HT1080 (cell line): Measurements from ENCODE around the gene PERM1. TPM values are rescaled to one million over a fixed set of nuclear protein-coding genes. Genes with fewer than 3 reads are reported as not detected.
"Not testable (repeated sequence)": the region's sequence is repeated elsewhere in the genome, so short reads cannot be mapped to it uniquely, and the experiment has no call there.

ENCODE experiments used
- DNase-seq: peaks from one replicate; pipeline ENCODE4 v3.0.0-alpha.2; 2015; ENCODE audit warnings: low read depth
- polyA plus RNA-seq, 2 experiments: library from polyadenylated mRNA; depleted of rRNA; stranded (reverse); fragments of >200 nt; gene quantifications; 2 replicates each; pipeline ENCODE4 v1.2.3, GENCODE V29; 2015
- total RNA-seq: library from RNA; depleted of rRNA; stranded (reverse); fragments of >200 nt; shearing (Covaris generic); gene quantifications from 2 replicates; pipeline ENCODE4 v1.2.3, GENCODE V29; 2014; rRNA removed

Gene PERM1, protein sequence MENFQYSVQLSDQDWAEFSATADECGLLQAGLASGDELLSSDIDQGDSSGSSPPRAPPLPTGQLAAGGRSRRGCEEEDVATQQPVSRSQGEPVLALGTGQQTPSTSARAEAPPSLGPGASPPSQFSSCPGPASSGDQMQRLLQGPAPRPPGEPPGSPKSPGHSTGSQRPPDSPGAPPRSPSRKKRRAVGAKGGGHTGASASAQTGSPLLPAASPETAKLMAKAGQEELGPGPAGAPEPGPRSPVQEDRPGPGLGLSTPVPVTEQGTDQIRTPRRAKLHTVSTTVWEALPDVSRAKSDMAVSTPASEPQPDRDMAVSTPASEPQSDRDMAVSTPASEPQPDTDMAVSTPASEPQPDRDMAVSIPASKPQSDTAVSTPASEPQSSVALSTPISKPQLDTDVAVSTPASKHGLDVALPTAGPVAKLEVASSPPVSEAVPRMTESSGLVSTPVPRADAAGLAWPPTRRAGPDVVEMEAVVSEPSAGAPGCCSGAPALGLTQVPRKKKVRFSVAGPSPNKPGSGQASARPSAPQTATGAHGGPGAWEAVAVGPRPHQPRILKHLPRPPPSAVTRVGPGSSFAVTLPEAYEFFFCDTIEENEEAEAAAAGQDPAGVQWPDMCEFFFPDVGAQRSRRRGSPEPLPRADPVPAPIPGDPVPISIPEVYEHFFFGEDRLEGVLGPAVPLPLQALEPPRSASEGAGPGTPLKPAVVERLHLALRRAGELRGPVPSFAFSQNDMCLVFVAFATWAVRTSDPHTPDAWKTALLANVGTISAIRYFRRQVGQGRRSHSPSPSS
- total RNA-seq, result 0.50 TPM in 1 of 2 replicates, not detected in the other
- not detected in 2 replicates for polyA plus RNA-seq (2015; cell fraction: cytosol; rRNA removed)
- polyA plus RNA-seq (2015; cell fraction: nucleus; rRNA removed), result 0.18 TPM in 1 of 2 replicates, not detected in the other

DNA sequence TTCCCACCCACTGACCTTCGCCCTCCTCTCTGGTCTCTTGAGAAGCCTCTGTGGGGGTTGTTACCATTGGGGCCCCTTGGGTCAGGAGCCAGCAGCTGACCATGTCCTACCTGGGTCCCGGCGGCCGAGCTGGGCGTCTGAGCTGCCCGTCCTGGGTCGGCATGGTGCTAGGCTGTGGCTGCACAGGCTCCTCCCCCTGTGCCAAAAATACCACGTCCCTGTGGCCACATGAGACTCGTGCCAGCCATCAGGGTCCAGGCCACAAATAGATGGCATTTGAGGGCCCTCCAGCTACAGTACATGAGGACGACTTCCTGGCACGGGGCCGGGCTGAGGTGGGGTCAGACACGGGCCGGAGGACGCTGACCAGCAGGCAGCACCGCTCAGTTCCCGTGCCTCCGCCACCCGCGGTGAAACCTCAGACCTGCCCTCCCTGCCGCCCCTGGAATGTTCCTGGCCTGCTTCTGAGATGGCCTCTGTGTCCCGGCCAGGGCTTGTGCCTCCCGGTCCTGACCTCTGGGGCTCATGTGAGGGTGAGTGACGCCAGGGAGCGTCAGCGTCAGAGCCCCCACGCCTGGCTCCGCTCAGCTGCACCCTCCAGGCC, at the start of gene PERM1:
Gene PERM1 (minus strand): TSS at position 139 of the 604 bp plus-strand sequence. CDS start 1,064 bp downstream, outside the sequence.
- no peak for DNase-seq

DNA sequence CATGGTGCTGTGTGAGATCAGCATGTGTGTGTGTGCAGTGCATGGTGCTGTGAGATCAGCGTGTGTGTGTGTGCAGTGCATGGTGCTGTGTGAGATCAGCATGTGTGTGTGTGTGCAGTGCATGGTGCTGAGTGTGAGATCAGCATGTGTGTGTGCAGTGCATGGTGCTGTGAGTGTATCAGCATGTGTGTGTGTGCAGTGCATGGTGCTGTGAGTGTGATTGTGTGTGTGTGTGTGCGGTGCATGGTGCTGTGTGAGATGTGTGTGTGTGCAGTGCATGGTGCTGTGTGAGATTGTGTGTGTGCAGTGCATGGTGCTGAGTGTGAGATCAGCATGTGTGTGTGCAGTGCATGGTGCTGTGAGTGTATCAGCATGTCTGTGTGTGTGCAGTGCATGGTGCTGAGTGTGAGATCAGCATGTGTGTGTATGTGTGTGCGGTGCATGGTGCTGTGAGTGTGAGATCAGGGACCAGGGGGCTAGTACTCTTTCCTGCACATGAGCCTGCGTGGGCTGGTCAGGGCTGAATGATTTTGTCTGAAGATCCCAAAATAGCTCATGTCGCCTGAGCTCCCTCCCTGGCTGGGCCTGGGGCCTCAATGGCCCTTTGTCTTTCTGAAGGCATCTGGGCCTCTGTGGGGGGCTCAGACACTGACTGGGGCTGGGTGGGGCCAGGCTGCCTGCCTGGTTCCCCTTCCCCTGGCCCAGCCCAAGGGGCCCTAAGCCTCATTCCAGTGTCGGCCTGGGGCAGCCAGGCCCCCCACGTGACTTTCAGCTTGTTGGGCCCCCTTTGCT, 49.2 kb upstream of the PERM1 start:
- DNase-seq, result not testable (repeated sequence)

DNA sequence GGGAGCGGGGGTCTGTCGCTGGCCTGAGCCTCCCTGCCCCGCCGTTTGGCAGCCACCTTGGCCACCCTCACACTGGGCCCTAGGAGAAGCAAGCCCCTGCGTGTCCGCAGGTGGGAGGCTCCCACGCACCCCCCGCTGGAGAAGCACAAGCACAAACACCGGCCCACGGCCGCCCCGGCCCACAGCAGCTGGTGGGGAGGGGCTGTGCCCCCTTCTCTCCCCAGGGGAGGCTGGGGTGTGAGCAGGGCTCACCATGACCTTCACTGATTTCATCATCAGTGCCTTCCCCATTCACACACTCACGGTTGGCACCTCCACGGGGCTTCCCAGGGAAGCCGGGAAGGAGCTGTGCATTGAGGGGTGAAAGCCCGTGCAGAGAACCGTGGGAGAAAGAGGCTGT, 45.9 kb upstream of the PERM1 start:
- DNase-seq, result no peak

DNA sequence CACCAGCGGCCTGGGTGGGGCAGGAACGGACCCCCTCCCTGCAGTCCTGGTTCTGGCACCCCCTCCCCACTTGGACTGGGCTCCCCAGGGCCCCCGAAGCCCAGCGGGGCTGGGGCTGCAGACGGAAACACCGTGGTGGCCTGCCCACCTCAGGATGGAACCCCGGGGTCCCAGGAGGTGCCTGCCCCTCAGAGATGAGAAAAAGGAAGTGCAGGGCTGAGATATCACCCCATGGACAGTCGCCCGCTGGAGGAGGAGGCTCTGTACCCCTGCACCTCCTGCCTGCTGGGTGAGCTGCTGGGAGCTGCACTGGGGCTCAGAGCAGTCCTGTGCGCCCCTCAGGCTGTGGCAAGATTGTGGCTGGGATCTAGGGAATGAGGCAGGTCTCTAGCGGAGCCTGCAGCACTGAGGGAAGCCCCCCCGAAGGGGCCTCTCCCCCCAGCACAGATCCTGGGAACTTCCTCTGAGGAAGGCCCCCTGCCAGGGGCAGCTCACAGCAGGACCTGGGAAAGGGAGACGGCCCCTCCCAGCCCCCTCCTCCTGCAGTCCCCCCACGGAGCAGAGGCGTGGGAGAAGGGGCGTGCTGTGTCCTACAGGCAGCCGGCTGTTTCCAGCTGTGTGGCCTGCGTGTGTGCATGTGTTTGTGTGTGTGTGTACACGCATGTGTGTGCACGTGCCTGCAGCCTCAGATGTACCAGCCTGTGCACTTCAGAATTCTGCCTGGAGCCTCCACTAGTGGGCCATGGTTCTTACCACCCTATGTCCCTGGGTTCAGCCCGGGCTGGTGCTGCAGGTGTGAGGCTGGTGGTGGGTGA, 44.9 kb upstream of the PERM1 start:
- DNase-seq, result no peak

DNA sequence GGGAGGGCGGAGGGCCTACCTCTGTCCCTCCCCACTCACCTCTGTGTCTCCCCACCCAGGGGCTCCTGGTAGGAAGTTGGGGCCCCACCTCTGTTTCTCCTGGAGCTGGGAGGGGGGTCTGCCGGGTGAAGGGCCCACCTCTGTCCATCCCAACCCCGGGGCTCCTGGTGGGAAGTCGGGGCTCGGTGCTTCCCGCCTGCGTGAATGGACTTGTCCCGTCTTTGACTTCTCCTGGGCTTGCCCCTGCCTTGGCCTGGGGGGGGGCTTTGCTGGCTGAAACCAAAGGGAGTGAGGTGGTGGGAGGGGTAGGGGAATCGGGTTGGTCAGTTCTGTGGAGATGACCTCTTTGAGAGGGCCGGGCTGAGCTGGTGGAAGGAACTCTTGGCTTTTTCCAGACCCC, 43.8 kb upstream of the PERM1 start:
- DNase-seq, result no peak

DNA sequence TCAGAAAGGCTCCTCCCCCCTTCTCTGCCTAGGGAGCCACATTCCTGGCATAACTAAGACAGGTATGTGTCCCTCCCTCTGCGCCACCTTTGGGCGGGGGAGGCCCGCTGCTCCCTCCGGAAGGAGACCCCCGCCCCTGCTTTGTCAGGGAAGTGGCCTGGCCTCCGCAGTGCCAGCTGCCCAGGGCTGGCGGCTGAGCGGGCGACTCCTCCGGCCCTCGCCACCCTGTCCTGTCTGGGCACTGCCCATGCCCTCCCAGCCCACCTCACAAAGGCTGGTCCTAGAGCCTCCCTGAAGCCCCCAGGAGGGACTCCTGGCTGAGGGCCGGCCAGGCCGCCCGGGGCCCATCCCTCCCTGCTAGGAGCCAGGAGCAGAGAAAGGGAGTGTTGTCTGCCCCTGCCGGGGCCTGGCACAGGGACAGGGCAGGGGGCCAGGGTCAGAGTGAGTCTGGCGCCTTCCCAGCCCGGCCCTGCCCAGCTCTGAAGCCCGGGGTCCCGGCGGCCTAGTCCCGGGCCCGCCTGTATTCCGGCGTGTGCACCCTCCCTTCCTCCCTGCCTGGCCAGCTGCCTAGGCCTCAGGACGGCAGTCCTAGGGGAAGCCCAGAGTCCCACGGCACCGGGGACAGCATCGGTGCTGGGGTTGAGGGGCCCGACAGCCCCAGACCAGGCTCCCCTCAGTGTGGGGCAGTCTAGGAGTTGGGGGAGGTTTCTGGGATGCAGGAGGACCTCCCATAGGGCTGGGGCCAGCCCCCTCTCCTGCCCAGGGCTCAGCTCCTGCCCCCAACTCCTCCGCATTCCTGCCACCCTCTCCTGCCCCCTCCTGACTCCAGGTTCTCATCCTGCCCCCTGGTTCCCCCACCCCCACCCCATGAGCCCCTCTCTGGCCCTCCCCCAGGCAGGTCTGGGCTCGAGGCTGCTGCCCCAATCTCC, 43.1 kb upstream of the PERM1 start:
- DNase-seq, result peak; percentile 50

DNA sequence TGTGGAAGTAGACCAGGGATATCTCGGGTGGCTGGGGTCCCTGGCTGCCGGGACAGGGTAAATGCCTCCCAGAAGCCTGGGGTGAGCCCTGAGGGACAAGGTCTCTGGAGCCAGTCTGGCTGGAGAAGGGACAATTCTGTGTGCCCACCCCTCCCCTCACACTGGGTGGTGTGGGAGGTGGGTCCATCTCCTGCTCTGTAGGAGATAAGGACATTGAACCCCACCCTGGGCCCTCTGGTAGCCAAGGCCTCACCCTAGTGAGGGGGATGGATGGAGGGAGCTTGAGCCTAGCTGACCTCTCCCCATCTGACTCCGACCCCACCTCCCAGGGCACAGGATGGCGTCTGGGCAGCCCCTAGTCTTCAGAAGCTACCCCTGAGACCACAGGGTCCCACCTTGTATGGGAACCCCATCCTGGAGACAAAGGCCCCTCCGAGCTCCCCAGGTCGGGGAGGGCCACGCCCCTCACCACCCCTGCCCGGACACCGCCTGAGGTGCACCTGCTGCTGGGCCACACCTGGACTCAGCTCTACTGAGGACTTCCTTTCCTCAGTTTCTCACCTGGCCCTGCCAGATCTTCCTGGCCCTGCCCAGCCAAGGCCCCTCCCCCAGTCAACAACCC, 42.4 kb upstream of the PERM1 start:
- no peak for DNase-seq

DNA sequence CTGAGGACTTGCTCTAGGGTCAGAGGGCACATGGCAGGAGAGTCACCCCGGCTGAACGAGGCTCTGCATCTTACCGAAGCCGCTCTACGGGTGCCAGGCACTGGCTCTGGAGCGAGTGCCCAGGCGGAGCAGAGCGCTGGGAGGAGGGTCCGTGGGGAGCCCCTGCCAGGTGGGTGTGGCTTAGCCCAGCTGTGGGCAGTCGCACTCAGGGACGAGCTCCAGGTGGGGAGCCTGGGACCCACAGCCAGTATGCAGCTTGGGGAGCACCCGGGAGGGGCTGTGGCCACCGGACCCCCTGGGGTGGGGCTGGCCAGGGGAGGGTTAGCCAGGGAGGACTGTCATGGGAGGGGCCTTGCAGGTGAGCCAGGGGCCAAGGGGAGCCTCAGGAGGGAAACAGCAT, 41.8 kb upstream of the PERM1 start:
- DNase-seq, result no peak

DNA sequence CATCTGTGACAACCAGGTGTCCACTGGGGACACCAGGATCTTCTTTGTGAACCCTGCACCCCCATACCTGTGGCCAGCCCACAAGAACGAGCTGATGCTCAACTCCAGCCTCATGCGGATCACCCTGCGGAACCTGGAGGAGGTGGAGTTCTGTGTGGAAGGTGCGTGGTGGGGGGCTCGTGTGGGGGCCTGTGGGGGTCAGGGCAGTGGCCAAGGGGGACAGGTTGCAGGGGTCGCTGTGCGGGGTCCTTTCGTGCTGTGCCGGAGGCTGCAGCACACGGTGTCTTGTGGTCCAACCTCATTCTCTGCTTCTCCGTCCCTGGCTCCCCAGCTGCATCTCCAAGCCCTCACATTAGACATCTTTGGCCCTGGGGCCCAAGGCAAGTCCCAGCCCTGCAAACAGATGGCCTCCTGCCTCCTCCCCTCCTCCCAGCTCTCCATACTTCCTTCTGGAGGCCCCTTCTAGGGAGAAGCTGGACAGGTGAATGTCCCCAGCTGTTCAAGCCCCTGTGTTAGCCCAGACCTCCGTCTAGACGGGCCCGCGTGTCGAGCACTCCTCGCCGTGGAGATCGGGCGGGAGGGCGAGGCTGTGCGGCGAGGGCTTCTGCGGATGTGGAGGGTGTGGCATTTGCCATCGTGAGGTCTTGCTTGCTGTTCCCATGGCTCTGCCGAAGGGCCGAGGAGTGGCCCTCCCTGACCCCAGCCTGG, 40.6 kb upstream of the PERM1 start:
- no peak for DNase-seq

DNA sequence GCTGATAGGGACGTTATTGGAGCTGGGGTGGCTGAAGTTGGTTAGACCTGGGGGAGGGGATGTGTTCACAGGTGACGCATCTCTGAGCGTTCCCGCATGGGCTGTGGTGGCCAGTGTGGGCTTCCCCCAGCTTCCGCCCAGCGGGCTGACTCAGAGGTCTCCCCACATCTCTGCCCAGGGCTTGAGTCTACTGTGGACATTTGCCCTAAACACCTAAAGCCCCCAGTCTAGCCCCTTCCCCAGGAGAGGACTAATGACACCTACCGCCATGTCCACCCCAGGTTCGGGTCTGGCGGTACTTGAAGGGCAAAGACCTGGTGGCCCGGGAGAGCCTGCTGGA, 40.0 kb upstream of the PERM1 start:
- DNase-seq, result peak; percentile 89

DNA sequence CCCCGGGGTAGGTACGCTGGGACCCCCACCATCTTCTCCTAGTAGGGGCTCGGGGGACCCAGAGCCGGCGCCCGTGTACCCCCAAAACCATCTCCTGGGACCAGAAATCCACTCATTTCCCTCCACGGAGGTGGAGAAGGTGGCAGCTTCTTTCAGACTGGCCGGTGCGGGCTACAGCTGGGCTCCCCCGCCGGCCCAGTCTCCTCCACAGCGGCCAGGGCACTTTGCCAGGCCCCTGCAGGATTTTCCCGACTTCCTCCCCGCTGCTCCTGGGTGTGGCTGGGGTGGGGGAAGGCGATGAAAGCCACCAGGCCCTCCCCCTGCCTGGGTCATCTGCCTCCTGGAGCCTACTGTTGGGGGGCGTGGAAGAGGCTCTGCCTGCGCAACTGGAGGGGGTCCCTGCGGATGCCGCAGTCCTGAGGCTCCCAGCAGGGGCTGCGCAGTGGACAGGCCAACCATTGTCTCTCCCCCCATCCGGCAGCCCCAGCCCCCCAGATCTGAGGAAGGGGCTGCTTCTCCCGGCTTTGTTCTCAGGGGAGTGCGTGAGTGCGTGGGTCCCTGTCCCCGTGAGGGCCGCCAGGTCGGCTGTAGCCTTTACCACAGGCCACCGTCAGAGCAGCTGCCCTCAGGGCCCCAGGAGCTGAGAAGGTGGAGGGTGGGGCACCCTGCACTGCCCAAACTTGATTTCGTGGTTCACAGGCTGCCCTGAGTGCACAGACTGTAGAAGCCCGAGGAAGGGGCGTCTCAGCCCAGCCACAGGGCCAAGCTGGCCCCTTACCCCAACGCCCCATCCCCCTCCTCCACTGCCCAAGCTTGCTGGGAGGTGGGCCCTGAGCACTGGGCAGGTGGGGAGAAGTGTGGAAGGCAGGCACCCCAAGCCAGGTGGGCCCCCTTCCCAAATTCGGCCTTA, 39.4 kb upstream of the PERM1 start:
- peak; percentile 87 for DNase-seq

DNA sequence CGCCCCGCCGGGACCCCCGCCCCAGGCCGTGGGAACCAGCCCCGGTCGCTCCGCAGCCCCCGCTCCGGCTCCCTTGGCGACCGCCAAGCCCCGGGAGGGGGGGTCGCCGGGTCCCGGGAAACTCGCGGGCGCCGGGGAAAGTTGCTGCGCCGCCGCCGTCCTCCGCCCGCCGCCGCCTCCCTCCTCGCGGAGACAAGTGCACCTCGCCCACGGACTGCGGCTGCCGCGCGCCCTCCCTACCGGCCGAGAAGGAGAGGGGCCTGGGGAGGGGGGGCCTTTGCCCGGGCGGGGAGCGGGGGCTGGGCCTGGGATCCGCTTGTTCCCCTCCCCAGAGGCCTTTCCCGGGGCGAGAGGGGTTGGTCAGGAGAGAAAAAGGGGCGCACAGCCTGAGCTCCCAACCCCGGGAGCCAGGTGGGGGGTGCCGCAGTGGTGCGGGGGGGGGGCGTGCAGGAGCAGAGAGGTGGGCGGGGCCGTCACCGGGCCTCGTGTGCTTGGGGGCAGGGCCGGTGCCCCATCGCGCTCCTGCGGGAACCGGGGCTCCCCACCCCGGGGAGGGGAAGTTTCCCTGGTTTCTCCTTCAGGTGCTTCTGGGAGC, 38.6 kb upstream of the PERM1 start:
- no peak for DNase-seq

DNA sequence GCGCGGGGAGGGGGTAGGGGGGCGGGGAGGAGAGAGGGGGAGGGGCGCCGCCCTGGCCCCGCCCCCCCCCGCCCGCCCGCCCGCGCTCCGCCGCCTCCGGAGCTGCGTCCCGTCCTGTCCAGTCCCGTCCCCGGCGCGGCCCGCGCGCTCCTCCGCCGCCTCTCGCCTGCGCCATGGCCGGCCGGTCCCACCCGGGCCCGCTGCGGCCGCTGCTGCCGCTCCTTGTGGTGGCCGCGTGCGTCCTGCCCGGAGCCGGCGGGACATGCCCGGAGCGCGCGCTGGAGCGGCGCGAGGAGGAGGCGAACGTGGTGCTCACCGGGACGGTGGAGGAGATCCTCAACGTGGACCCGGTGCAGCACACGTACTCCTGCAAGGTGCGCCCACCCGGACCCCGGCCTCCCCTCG, 38.1 kb upstream of the PERM1 start, which contains the start of gene AGRN:
Gene AGRN (plus strand): TSS at position 121 of the 405 bp plus-strand sequence. CDS start 53 bp downstream, at position 174.
- no peak for DNase-seq

DNA sequence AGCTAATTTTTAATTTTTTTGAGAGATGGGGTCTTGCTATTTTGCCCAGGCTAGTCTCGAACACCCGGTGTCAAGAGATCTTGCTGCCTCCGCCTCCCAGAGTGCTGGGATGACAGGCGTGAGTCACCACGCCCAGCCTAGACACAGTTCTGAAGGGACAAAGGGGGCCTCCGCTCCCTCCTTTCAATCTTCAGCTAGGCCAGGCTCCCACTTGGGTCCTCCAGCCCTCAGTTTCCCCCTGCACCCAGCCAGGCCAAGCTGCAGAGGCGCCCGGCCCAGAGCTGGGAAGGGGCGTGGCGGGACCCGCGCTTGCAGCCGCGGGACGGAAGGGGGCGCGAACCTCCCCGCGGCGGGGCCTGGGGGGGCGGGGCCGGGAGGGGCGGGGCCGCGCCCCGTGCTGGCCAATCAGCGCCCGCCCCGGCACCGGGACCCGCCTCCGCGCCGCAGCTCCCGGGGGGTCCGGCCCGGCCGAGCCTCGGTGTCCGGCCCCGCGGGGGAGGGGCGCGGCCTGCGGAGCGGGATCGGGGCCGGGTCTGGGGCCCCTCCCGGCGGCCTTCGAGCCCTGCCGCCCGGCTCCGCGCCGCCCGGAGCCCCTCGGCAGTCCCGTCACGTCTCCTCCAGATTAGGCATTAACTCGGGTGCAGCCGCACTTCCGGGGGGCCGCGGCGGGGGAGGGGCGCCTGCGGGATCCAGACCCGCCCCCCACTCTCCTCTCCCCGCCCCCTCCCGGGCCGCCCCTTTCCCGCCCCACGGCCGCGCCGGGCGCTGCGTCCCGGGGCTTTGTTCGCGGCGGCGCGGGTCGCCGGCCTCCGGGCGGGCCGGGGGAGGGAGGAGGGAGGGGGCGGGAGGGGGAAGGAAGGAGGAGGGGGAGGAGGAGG, 37.5 kb upstream of the PERM1 start:
- peak; percentile 48 for DNase-seq

DNA sequence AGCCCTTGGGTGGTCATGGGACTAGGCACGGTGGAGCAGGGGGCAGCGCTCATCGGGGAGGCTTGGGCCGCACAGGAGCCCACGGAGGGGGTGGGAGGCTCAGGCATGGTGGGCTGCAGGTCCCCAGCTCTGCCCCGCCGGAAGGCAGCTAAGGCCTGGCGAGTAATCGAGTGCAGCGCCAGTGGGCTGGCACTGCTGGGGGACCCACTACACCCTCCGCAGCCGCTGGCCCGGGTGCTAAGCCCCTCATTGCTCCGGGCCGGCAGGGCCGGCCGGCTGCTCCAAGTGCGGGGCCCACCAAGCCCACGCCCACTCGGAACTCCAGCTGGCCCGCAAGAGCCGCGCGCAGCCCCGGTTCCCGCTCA, 36.4 kb upstream of the PERM1 start:
- not testable (repeated sequence) for DNase-seq
